ENCODE data around the gene CASTOR2.

The CASTOR2 gene

DNA sequence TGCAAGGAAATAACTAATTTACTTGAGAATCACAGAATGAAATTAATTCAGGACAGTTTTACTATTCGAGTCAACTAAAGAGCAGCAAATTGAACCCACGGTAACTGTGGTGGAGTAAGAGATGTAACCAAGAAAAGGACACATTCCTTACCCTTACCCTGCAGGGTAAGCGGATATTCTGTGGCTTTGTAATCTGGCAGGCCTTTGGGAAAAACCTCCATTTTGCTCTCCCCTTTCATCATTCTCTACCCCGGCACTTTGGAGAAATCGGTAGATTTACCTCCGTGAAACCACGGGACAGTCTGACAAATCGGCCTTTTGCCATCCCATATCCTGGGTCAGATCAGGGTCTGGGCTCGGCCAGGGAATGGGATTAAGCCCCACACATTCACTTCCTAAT, 90.7 kb downstream of the CASTOR2 start:
- no peak overlapping the region for H3K4me3 ChIP-seq (ENCODE audit: low read length in 2 of 2)

DNA sequence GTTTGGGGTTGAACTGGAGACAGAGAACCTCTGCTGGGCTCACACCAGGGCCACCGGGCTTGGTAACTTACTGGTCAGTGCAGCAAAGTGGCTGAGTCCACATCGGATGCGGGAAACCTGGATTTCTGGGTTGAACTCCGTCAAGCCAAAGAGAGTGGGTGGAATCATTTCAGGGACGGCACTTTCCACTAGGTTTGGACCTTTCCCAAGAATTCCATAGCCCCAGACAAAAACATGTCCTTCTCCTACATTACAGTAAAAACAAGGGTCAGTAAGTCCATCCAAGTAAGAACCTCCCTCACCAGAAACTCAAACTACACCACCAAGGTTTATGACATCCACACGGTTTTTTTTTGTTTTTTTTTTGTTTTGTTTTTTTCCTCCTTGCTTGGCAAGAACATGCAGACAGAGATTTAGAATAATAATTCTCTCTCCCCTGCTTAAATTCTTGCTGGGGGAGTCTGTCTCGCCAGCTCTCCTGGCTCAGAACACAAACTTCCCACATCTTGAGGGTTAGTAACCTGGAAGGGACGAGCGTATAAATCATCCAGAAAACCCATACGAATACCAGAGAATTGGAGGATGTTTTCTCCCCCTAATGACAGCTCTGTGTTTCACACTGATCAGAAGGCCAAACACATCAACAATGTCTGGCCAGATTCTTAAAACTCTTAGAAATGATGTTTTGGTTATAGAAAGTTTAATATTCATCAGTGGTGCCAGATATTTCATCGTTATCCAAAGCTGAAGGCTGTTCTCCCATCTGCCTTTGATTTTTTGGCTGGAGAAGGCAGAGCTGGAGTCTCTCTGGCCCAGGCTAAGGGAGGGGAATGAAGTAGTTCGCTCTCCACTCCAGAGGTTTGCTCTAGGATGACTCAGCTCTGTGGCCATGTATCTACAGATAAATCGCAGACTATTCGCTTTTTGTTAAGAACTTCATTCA, 91.6 kb downstream of the CASTOR2 start:
- no peak overlapping the region for H3K18ac ChIP-seq (ENCODE audit: low read length)
- H3K9ac ChIP-seq (ENCODE audit: low read depth, low read length, poor library complexity) = no peak overlapping the region
- H3K14ac ChIP-seq (ENCODE audit: low read length) = no peak overlapping the region
- H3K79me1 ChIP-seq (ENCODE audit: low read depth, low read length) = no peaks in the 10 kb centered on the region
- H3K23ac ChIP-seq (ENCODE audit: low read depth, low read length, poor library complexity) = no peak overlapping the region
- H3K27ac ChIP-seq (replicated peaks; ENCODE audit: low read length) = no peak overlapping the region
- H3K4ac ChIP-seq (ENCODE audit: low read length) = no peak overlapping the region
- H3K27me3 ChIP-seq (ENCODE audit: control insufficient read depth in 3 of 3, insufficient read depth in 3 of 3, low read depth in 1 of 3, low read length in 3 of 3) = no peaks in the 10 kb centered on the region
- H4K91ac ChIP-seq (ENCODE audit: low read depth, low read length, poor library complexity) = no peak overlapping the region
- H2BK120ac ChIP-seq (ENCODE audit: low read depth, low read length) = no peak overlapping the region
- H3K4me2 ChIP-seq (ENCODE audit: insufficient read depth, low read length, poor library complexity, severe bottlenecking) = no peak overlapping the region
- peaks cover 49 to 93% of the 10 kb centered on the region in 2 donors for H3K36me3 ChIP-seq (replicated peaks in 1 of 2; ENCODE audit: control insufficient read depth in 2 of 2, insufficient read depth in 2 of 2, low read length in 2 of 2)
- H2BK12ac ChIP-seq (ENCODE audit: low read length) = no peak overlapping the region
- no peak overlapping the region for H2BK15ac ChIP-seq (ENCODE audit: low read length)
- WGBS, 2 donors (ENCODE audit: extremely low coverage in 2 of 2, insufficient read length in 2 of 2, insufficient replicate concordance in 1 of 2) = no CpG with 5 or more reads among the region's 14 CpGs
- H2BK5ac ChIP-seq (ENCODE audit: low read length) = no peak overlapping the region
- H3K9me3 ChIP-seq (replicated peaks in 1 of 2; ENCODE audit: control insufficient read depth in 2 of 2, insufficient read depth in 1 of 2, low read depth in 1 of 2, low read length in 2 of 2) = no peaks in the 10 kb centered on the region
- H2AK5ac ChIP-seq (ENCODE audit: low read depth, low read length) = no peak overlapping the region
- DNase-seq (ENCODE audit: low spot score) = no peak
- H4K8ac ChIP-seq (ENCODE audit: low read depth, low read length) = no peak overlapping the region
- no peaks in the 10 kb centered on the region for H3K4me1 ChIP-seq (ENCODE audit: control insufficient read depth in 2 of 2, insufficient read depth in 1 of 2, low read depth in 1 of 2, low read length in 2 of 2)
- no peak overlapping the region for H2AFZ ChIP-seq (ENCODE audit: low read length)
- no peak overlapping the region for H3K4me3 ChIP-seq (ENCODE audit: low read length in 2 of 2)

More for the DNA sequence above, 90.7 kb downstream of the CASTOR2 start:
- Histone ChIP-seq H3K9me3 (replicated peaks in 1 of 2; ENCODE audit: control insufficient read depth in 2 of 2, insufficient read depth in 1 of 2, low read depth in 1 of 2, low read length in 2 of 2) (no peaks in the 10 kb centered on the region), H3K14ac (ENCODE audit: low read length) (no peak overlapping the region), H3K4ac (ENCODE audit: low read length) (no peak overlapping the region), H2BK12ac (ENCODE audit: low read length) (no peak overlapping the region), H4K91ac (ENCODE audit: low read depth, low read length, poor library complexity) (no peak overlapping the region), H2AFZ (ENCODE audit: low read length) (no peak overlapping the region), H2AK5ac (ENCODE audit: low read depth, low read length) (no peak overlapping the region), H3K9ac (ENCODE audit: low read depth, low read length, poor library complexity) (no peak overlapping the region), H3K4me2 (ENCODE audit: insufficient read depth, low read length, poor library complexity, severe bottlenecking) (no peak overlapping the region), H3K36me3 (replicated peaks in 1 of 2; ENCODE audit: control insufficient read depth in 2 of 2, insufficient read depth in 2 of 2, low read length in 2 of 2) (peaks cover 43 to 92% of the 10 kb centered on the region in 2 donors), H4K8ac (ENCODE audit: low read depth, low read length) (no peak overlapping the region), H2BK15ac (ENCODE audit: low read length) (no peak overlapping the region), H2BK120ac (ENCODE audit: low read depth, low read length) (no peak overlapping the region), H3K23ac (ENCODE audit: low read depth, low read length, poor library complexity) (no peak overlapping the region), H3K27me3 (ENCODE audit: control insufficient read depth in 3 of 3, insufficient read depth in 3 of 3, low read depth in 1 of 3, low read length in 3 of 3) (no peaks in the 10 kb centered on the region), H3K79me1 (ENCODE audit: low read depth, low read length) (no peaks in the 10 kb centered on the region), H3K4me1 (ENCODE audit: control insufficient read depth in 2 of 2, insufficient read depth in 1 of 2, low read depth in 1 of 2, low read length in 2 of 2) (no peaks in the 10 kb centered on the region), H3K18ac (ENCODE audit: low read length) (no peak overlapping the region), H2BK5ac (ENCODE audit: low read length) (no peak overlapping the region), H3K27ac (replicated peaks; ENCODE audit: low read length) (no peak overlapping the region)
- no peak for DNase-seq (ENCODE audit: low spot score)
- no CpG with 5 or more reads among the region's 9 CpGs for WGBS, 2 donors (ENCODE audit: extremely low coverage in 2 of 2, insufficient read length in 2 of 2, insufficient replicate concordance in 1 of 2)

DNA sequence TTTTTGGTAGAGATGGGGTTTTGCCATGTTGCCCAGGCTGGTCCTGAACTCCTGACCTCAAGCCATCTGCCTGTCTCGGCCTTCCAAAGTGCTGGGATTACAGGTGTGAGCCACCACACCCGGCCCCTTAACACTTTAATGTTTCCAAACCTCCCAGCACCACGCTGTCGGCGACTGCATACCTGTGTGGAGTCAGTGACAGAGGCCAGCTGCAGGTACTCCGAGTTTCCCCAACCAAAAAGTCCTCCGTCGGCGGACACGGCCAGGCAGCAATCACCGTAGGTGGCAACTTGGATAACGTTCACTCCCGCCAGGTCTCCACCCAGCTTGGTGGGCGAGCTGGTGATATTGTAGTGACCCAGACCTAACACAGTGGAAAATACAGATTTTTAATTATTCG, 93.9 kb downstream of the CASTOR2 start:
- Histone ChIP-seq H3K4me2 (ENCODE audit: insufficient read depth, low read length, poor library complexity, severe bottlenecking) (no peak overlapping the region), H2BK15ac (ENCODE audit: low read length) (no peak overlapping the region), H3K79me1 (ENCODE audit: low read depth, low read length) (no peaks in the 10 kb centered on the region), H3K18ac (ENCODE audit: low read length) (no peak overlapping the region), H3K27ac (replicated peaks; ENCODE audit: low read length) (no peak overlapping the region), H3K27me3 (ENCODE audit: control insufficient read depth in 3 of 3, insufficient read depth in 3 of 3, low read depth in 1 of 3, low read length in 3 of 3) (no peaks in the 10 kb centered on the region), H2AFZ (ENCODE audit: low read length) (no peak overlapping the region), H4K8ac (ENCODE audit: low read depth, low read length) (no peak overlapping the region), H3K4me3 (ENCODE audit: low read length in 2 of 2) (no peak overlapping the region), H4K91ac (ENCODE audit: low read depth, low read length, poor library complexity) (no peak overlapping the region), H3K4me1 (ENCODE audit: control insufficient read depth in 2 of 2, insufficient read depth in 1 of 2, low read depth in 1 of 2, low read length in 2 of 2) (no peaks in the 10 kb centered on the region), H3K4ac (ENCODE audit: low read length) (no peak overlapping the region), H2BK5ac (ENCODE audit: low read length) (no peak overlapping the region), H2BK120ac (ENCODE audit: low read depth, low read length) (no peak overlapping the region), H3K14ac (ENCODE audit: low read length) (no peak overlapping the region), H3K9me3 (replicated peaks in 1 of 2; ENCODE audit: control insufficient read depth in 2 of 2, insufficient read depth in 1 of 2, low read depth in 1 of 2, low read length in 2 of 2) (no peaks in the 10 kb centered on the region), H2BK12ac (ENCODE audit: low read length) (no peak overlapping the region), H3K23ac (ENCODE audit: low read depth, low read length, poor library complexity) (no peak overlapping the region), H2AK5ac (ENCODE audit: low read depth, low read length) (no peak overlapping the region), H3K36me3 (replicated peaks in 1 of 2; ENCODE audit: control insufficient read depth in 2 of 2, insufficient read depth in 2 of 2, low read length in 2 of 2) (peaks cover 49 to 97% of the 10 kb centered on the region in 2 donors), H3K9ac (ENCODE audit: low read depth, low read length, poor library complexity) (no peak overlapping the region)
- no peak for DNase-seq (ENCODE audit: low spot score)
- no CpG with 5 or more reads among the region's 15 CpGs for WGBS, 2 donors (ENCODE audit: extremely low coverage in 2 of 2, insufficient read length in 2 of 2, insufficient replicate concordance in 1 of 2)

DNA sequence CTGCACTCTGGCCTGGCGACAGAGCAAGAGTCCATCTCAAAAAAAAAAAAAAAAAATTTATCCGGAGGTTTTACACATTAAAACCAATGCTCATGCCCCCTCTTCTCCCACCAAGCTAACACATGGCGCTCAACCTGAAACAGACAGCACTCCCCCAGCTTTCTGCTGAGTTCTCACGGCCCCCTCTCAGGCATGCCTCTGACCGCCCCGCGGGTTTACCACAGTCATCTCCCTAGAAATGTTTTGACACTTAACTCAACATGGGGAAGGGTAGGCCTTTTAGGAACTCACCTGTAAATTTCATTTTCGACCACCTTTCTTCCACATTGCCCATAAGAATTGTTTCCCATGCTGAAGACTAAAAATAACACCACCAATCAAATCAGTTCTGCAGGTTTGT, 99.8 kb downstream of the CASTOR2 start:
- Histone ChIP-seq H2BK5ac (ENCODE audit: low read length) (no peak overlapping the region), H3K9me3 (replicated peaks in 1 of 2; ENCODE audit: control insufficient read depth in 2 of 2, insufficient read depth in 1 of 2, low read depth in 1 of 2, low read length in 2 of 2) (no peaks in the 10 kb centered on the region), H4K91ac (ENCODE audit: low read depth, low read length, poor library complexity) (no peak overlapping the region), H3K4me1 (ENCODE audit: control insufficient read depth in 2 of 2, insufficient read depth in 1 of 2, low read depth in 1 of 2, low read length in 2 of 2) (no peaks in the 10 kb centered on the region), H3K79me1 (ENCODE audit: low read depth, low read length) (peaks cover 1% of the 10 kb centered on the region), H3K4me2 (ENCODE audit: insufficient read depth, low read length, poor library complexity, severe bottlenecking) (no peak overlapping the region), H3K9ac (ENCODE audit: low read depth, low read length, poor library complexity) (no peak overlapping the region), H3K23ac (ENCODE audit: low read depth, low read length, poor library complexity) (no peak overlapping the region), H2AK5ac (ENCODE audit: low read depth, low read length) (no peak overlapping the region), H2BK12ac (ENCODE audit: low read length) (no peak overlapping the region), H3K14ac (ENCODE audit: low read length) (no peak overlapping the region), H2AFZ (ENCODE audit: low read length) (no peak overlapping the region), H4K8ac (ENCODE audit: low read depth, low read length) (no peak overlapping the region), H3K27me3 (ENCODE audit: control insufficient read depth in 3 of 3, insufficient read depth in 3 of 3, low read depth in 1 of 3, low read length in 3 of 3) (no peaks in the 10 kb centered on the region), H2BK15ac (ENCODE audit: low read length) (no peak overlapping the region), H3K36me3 (replicated peaks in 1 of 2; ENCODE audit: control insufficient read depth in 2 of 2, insufficient read depth in 2 of 2, low read length in 2 of 2) (peaks cover 40 to 91% of the 10 kb centered on the region in 2 donors), H3K4ac (ENCODE audit: low read length) (no peak overlapping the region), H3K4me3 (ENCODE audit: low read length in 2 of 2) (no peak overlapping the region), H2BK120ac (ENCODE audit: low read depth, low read length) (no peak overlapping the region), H3K18ac (ENCODE audit: low read length) (no peak overlapping the region), H3K27ac (replicated peaks; ENCODE audit: low read length) (no peak overlapping the region)
- no peak for DNase-seq (ENCODE audit: low spot score)
- WGBS, 2 donors (ENCODE audit: extremely low coverage in 2 of 2, insufficient read length in 2 of 2, insufficient replicate concordance in 1 of 2) = no CpG with 5 or more reads among the region's 8 CpGs

All from neuronal stem cell (in vitro differentiated cells).